GM18526 (cell line): Measurements from ENCODE around the gene MYO5B.

ENCODE experiments used
- POLR2A ChIP-seq: IDR thresholded peaks from 3 replicates; pipeline ENCODE4 v1.6.1; 2011; ENCODE audit not compliant: insufficient read length; ENCODE audit errors: extremely low read depth

The MYO5B gene

GRCh38 chr18:49874238-49874637, 320.7 kb downstream of the MYO5B start:
- no peak for TF ChIP-seq POLR2A

GRCh38 chr18:49869354-49869753, 325.6 kb downstream of the MYO5B start:
- TF ChIP-seq POLR2A, result no peak

- TF ChIP-seq POLR2A, result no peak
These were observed 328.3 kb downstream of the MYO5B start for GRCh38 chr18:49866680-49867079.

- no peak for TF ChIP-seq POLR2A
These were observed 329.5 kb downstream of the MYO5B start for GRCh38 chr18:49865401-49865800.

- no peak for TF ChIP-seq POLR2A
These were observed 331.0 kb downstream of the MYO5B start for GRCh38 chr18:49863769-49864621.

GRCh38 chr18:49862656-49863385, 332.1 kb downstream of the MYO5B start:
- no peak for TF ChIP-seq POLR2A

- TF ChIP-seq POLR2A, result no peak
These were observed 333.3 kb downstream of the MYO5B start for GRCh38 chr18:49861659-49862058.

GRCh38 chr18:49859725-49860124, 335.2 kb downstream of the MYO5B start:
- TF ChIP-seq POLR2A, result no peak

GRCh38 chr18:49859021-49859359, 336.0 kb downstream of the MYO5B start:
- no peak for TF ChIP-seq POLR2A

- no peak for TF ChIP-seq POLR2A
These were observed 336.5 kb downstream of the MYO5B start for GRCh38 chr18:49858309-49859020.

- TF ChIP-seq POLR2A, result no peak
These were observed 337.2 kb downstream of the MYO5B start for GRCh38 chr18:49857708-49858107.

- no peak for TF ChIP-seq POLR2A
These were observed 338.5 kb downstream of the MYO5B start for GRCh38 chr18:49856496-49856895.

GRCh38 chr18:49855711-49856415, 339.1 kb downstream of the MYO5B start:
- TF ChIP-seq POLR2A, result no peak

GRCh38 chr18:49854681-49855080, 340.3 kb downstream of the MYO5B start:
- TF ChIP-seq POLR2A, result no peak

- no peak for TF ChIP-seq POLR2A
These were observed 341.5 kb downstream of the MYO5B start for GRCh38 chr18:49853436-49853835.
